GM12878 (cell line): ENCODE measurements around the gene NOL3. TPM values are rescaled to one million over a fixed set of nuclear protein-coding genes. Genes with fewer than 3 reads are reported as not detected.

Source experiments
- ATAC-seq: fragments of 200-7000 bp; cut with Tn5 transposase; 3 replicates; pipeline ENCODE4 v1.9.1; 2020; ENCODE audit warnings: mild to moderate bottlenecking, moderate library complexity
- BruUV-seq: library from RNA; stranded (reverse); fragments of 400-500 nt; replicated peaks from 2 replicates; lab custom pipeline; 2021; lab: Mats Ljungman, UMichigan
- CTCF ChIA-PET: fragments of 300-600 bp; sonication (Branson Sonifier 250); formaldehyde crosslinking; extraction: SDS; loops from one replicate; lab custom pipeline; 2021; ENCODE audit warnings: inconsistent platforms; lab: Yijun Ruan, JAX
- POLR2A ChIA-PET: fragments of 350-600 bp; formaldehyde crosslinking; extraction: SDS; loops from one replicate; lab custom pipeline; 2021; ENCODE audit warnings: inconsistent platforms; lab: Charles Lee
- RAD21 ChIA-PET: fragments of 300-600 bp; sonication (Branson Sonifier 250); formaldehyde crosslinking; loops from one replicate; lab custom pipeline; 2023; ENCODE audit warnings: antibody characterized with exemption; ENCODE audit not compliant: unreplicated experiment; lab: Charles Lee
- SMC1A ChIA-PET: fragments of 300-600 bp; sonication (Branson Sonifier 250); formaldehyde crosslinking; loops from one replicate; lab custom pipeline; 2023; ENCODE audit not compliant: unreplicated experiment, uncharacterized antibody; lab: Charles Lee
- DNase-seq: peaks from one replicate; pipeline ENCODE4 v3.0.0-alpha.2; 2011; ENCODE audit warnings: low read depth, low spot score
- FAIRE-seq: peaks from 3 replicates; lab custom pipeline; 2011; peaks lifted over from hg19 to GRCh38; lab: Jason Lieb, UNC
- H2AFZ ChIP-seq: 2 replicates; pipeline ENCODE4 v1.6.0; 2011; ENCODE audit warnings: low read depth, low read length, control low read depth; ENCODE audit not compliant: control insufficient read depth
- H3K27ac ChIP-seq: 2 replicates; pipeline ENCODE4 v1.5.1; 2011; ENCODE audit warnings: control low read depth; ENCODE audit not compliant: control insufficient read depth, insufficient read depth
- H3K27me3 ChIP-seq, 2 experiments: replicated peaks in 1 of 2; 2 replicates each; pipeline versions ENCODE4 v1.6.0 to v1.6.1; 2011; ENCODE audit warnings: low read length in 1 of 2; ENCODE audit not compliant: control insufficient read depth in 2 of 2, insufficient read depth in 2 of 2
- H3K36me3 ChIP-seq, 2 experiments: 2 replicates each; pipeline ENCODE4 v1.5.1; 2011; ENCODE audit warnings: low read length in 1 of 2; ENCODE audit not compliant: control insufficient read depth in 2 of 2, insufficient read depth in 2 of 2
- H3K4me1 ChIP-seq: 2 replicates; pipeline ENCODE4 v1.6.1; 2011; ENCODE audit warnings: mild to moderate bottlenecking, low read length, moderate library complexity, mixed read lengths; ENCODE audit not compliant: control insufficient read depth, insufficient read depth
- H3K4me2 ChIP-seq: 2 replicates; pipeline ENCODE4 v1.6.0; 2011; ENCODE audit warnings: control low read depth; ENCODE audit not compliant: control insufficient read depth, insufficient read depth
- H3K4me3 ChIP-seq: fragments of 200-600 bp; sonication (generic); 2 replicates; pipeline ENCODE4 v1.5.1; 2016
- H3K79me2 ChIP-seq: 2 replicates; pipeline ENCODE4 v1.6.0; 2011; ENCODE audit warnings: low read length; ENCODE audit not compliant: control insufficient read depth, insufficient read depth
- H3K9ac ChIP-seq: 2 replicates; pipeline ENCODE4 v1.8.0; 2011; ENCODE audit warnings: low read length, control low read depth, mixed read lengths; ENCODE audit not compliant: control insufficient read depth, insufficient read depth
- H3K9me3 ChIP-seq: replicated peaks from 3 replicates; pipeline ENCODE4 v1.5.1; 2011; ENCODE audit warnings: mild to moderate bottlenecking, low read length; ENCODE audit not compliant: control insufficient read depth, insufficient read depth
- H4K20me1 ChIP-seq: 2 replicates; pipeline ENCODE4 v1.6.0; 2011; ENCODE audit not compliant: control insufficient read depth, insufficient read depth
- CUX1 ChIP-seq: IDR thresholded peaks from 2 replicates; pipeline ENCODE4 v1.6.1; 2012; ENCODE audit warnings: improper control_type of control experiment, low read depth, low read length; ENCODE audit not compliant: insufficient replicate concordance
- MEF2A ChIP-seq: IDR thresholded peaks from 2 replicates; pipeline ENCODE4 v1.6.1; 2011; ENCODE audit warnings: low read depth, mild to moderate bottlenecking, low read length, moderate library complexity; ENCODE audit not compliant: insufficient read depth
- MXI1 ChIP-seq: fragments of 150-350 bp; IDR thresholded peaks from 2 replicates; pipeline ENCODE4 v1.6.1; 2011; ENCODE audit warnings: low read depth, mild to moderate bottlenecking, inconsistent platforms, low read length, improper control_type of control experiment
- RB1 ChIP-seq: fragments of 450-650 bp; formaldehyde crosslinking; IDR thresholded peaks from 2 replicates; pipeline ENCODE4 v1.6.1; 2017; ENCODE audit warnings: mild to moderate bottlenecking, borderline replicate concordance
- RFX5 ChIP-seq: IDR thresholded peaks from 2 replicates; pipeline ENCODE4 v1.6.1; 2011; ENCODE audit warnings: low read depth, low read length, improper control_type of control experiment
- SKIL ChIP-seq: fragments of 450-650 bp; IDR thresholded peaks from 2 replicates; pipeline ENCODE4 v1.6.1; 2017; ENCODE audit warnings: mild to moderate bottlenecking, low read depth, inconsistent platforms; ENCODE audit not compliant: poor library complexity, severe bottlenecking
- TCF3 ChIP-seq: IDR thresholded peaks from 2 replicates; pipeline ENCODE4 v1.6.1; 2012; ENCODE audit warnings: low read depth, mild to moderate bottlenecking, low read length, borderline replicate concordance; ENCODE audit not compliant: insufficient read depth
- WGBS: methylation state at CpG from one replicate; pipeline ENCODE4 v1.1.6; 2016; ENCODE audit warnings: low lambda C conversion rate; ENCODE audit not compliant: insufficient replicate concordance, insufficient coverage; ENCODE audit errors: missing lambda C conversion rate; 5-methylcytosine and 5-hydroxymethylcytosine counted together
- in situ Hi-C: fragments of 300-500 bp; cut with MboI; formaldehyde crosslinking; loops from 9 replicates; pipeline ENCODE4 v1.14.3; 2018; ENCODE audit warnings: mixed read lengths
- intact Hi-C: fragments of 100-400 bp; cut with micrococcal nuclease; formaldehyde crosslinking; loops from one replicate; pipeline ENCODE4 v1.14.2; 2022; ENCODE audit not compliant: unreplicated experiment
- polyA plus RNA-seq, 11 experiments: library from polyadenylated mRNA; depleted of rRNA in 4 of 11; unstranded in 6 of 11; stranded (reverse) in 5 of 11; fragments of >200 nt; fragmentation: Nextera tagmentation in 4 of 11; fragmentation: Illumina TruSeq in 1 of 11; extraction: Ambion mirVana in 4 of 11; extraction: Trizol in 1 of 11; gene quantifications; 1 replicate in 1 of 11; 2 replicates in 10 of 11; pipeline versions ENCODE4 v1.2.1 to v1.2.3, GENCODE V29; 2011 to 2016; ENCODE audit warnings: inconsistent platforms in 2 of 11, missing spikeins in 2 of 11, low read depth in 1 of 11
- total RNA-seq, 4 experiments: library from RNA; depleted of rRNA in 3 of 4; stranded (reverse); fragments of >200 nt in 3 of 4; fragmentation: Illumina TruSeq in 1 of 4; extraction: Trizol in 1 of 4; gene quantifications; 2 replicates each; pipeline versions ENCODE4 v1.2.1 to v1.2.3, GENCODE V29; 2013 to 2021
- TF ChIP-seq, protein P1 (sequence below): IDR thresholded peaks from 2 replicates; pipeline ENCODE4 v1.6.1; 2012; ENCODE audit warnings: low read length, inconsistent platforms

Gene NOL3
- total and polyA plus RNA-seq, 10 of the 15 experiments (the other 5 are each of a cell fraction or from before 2014, with no cell fraction given), result 0.31 to 18.4 (median 2.7) TPM

GRCh38 chr16:67213197-67214019 lies 43.1 kb downstream of the NOL3 start:
- no peak overlapping the region for H2AFZ ChIP-seq
- no peak overlapping the region for H3K9ac ChIP-seq
- no peaks in the 10 kb centered on the region for H3K36me3 ChIP-seq
- no TSS peak for BruUV-seq
- intact Hi-C loops, result no loop called here
- no peaks in the 10 kb centered on the region for H3K27me3 ChIP-seq
- H3K79me2 ChIP-seq, result no peaks in the 10 kb centered on the region
- in situ Hi-C loops, result no loop called here
- CTCF ChIA-PET, result no interaction called here
- no peak overlapping the region for H3K27ac ChIP-seq
- DNase-seq (no peak), ATAC-seq (no peak), FAIRE-seq (no peak)
- TF ChIP-seq, protein P1, sequence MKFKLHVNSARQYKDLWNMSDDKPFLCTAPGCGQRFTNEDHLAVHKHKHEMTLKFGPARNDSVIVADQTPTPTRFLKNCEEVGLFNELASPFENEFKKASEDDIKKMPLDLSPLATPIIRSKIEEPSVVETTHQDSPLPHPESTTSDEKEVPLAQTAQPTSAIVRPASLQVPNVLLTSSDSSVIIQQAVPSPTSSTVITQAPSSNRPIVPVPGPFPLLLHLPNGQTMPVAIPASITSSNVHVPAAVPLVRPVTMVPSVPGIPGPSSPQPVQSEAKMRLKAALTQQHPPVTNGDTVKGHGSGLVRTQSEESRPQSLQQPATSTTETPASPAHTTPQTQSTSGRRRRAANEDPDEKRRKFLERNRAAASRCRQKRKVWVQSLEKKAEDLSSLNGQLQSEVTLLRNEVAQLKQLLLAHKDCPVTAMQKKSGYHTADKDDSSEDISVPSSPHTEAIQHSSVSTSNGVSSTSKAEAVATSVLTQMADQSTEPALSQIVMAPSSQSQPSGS, result no peak
- TF ChIP-seq CUX1 (no peak), SKIL (no peak), RFX5 (no peak), RB1 (no peak), MEF2A (no peak), TCF3 (no peak), MXI1 (no peak)
- no peaks in the 10 kb centered on the region for H3K4me1 ChIP-seq
- 23% methylated on average over 8 of the region's 8 CpGs for WGBS
- no peak overlapping the region for H3K4me2 ChIP-seq
- RAD21 ChIA-PET, result no interaction called here
- H3K4me3 ChIP-seq, result no peak overlapping the region
- SMC1A ChIA-PET, result interaction anchor here (1.3 kb wide), 1 partner anchor 16 kb away, joined by 3 read pairs; no protein-coding TSS in a partner anchor
- POLR2A ChIA-PET, result no interaction called here
- H4K20me1 ChIP-seq, result no peaks in the 10 kb centered on the region
- no peaks in the 10 kb centered on the region for H3K9me3 ChIP-seq
